Lower lobe of right lung (tissue), 2 donors: ENCODE data around the gene LTBP3. TPM values are rescaled to one million over a fixed set of nuclear protein-coding genes. Genes with fewer than 3 reads are reported as not detected.
A peak's percentile ranks its signal among the peaks of the same experiment; 100 is the strongest.

Source experiments
- ATAC-seq, 2 donors: fragments of 200-7000 bp; cut with Tn5 transposase; one replicate each; pipeline ENCODE4 v1.9.1; 2020 to 2022; ENCODE audit warnings: mild to moderate bottlenecking in 2 of 2, moderate library complexity in 2 of 2
- DNase-seq: peaks from one replicate; pipeline ENCODE4 v3.0.0-alpha.2; 2020
- H3K27ac ChIP-seq: fragments of 200-600 bp; one replicate; pipeline ENCODE4 v1.8.0; 2022
- H3K27me3 ChIP-seq: fragments of 200-600 bp; one replicate; pipeline ENCODE4 v1.8.0; 2022; ENCODE audit warnings: low read depth
- H3K36me3 ChIP-seq: fragments of 200-600 bp; one replicate; pipeline ENCODE4 v1.8.0; 2022; ENCODE audit warnings: mild to moderate bottlenecking
- H3K4me1 ChIP-seq: fragments of 200-600 bp; one replicate; pipeline ENCODE4 v1.8.0; 2022
- H3K4me3 ChIP-seq: fragments of 200-600 bp; one replicate; pipeline ENCODE4 v1.8.0; 2022; ENCODE audit warnings: mild to moderate bottlenecking
- H3K9me3 ChIP-seq: fragments of 200-600 bp; one replicate; pipeline ENCODE4 v1.8.0; 2022
- CTCF ChIP-seq: fragments of 200-600 bp; IDR thresholded peaks from one replicate; pipeline ENCODE4 v1.8.0; 2022; ENCODE audit warnings: antibody characterized with exemption, mild to moderate bottlenecking
- intact Hi-C: fragments of 100-400 bp; cut with DNase I; formaldehyde crosslinking; loops from one replicate; pipeline ENCODE4 v1.11.0; 2022
- total RNA-seq: library from RNA; stranded (reverse); fragmentation: NEBNext Ultra II Directional; extraction: Animal tissue kit (Norgen Biotek cat#: 25700); gene quantifications from one replicate; pipeline ENCODE4 v1.2.1, GENCODE V29; 2021
- donor health status: DM: no; HTN: yes; CAD: no; lungs with severe emphysema.

LTBP3 gene
- total RNA-seq, 1 donor from 2014 or later = 98.7 TPM

GRCh38 chr11:65492637-65493366 lies 65.4 kb downstream of the LTBP3 start:
- peak; percentile 16 to 41 for ATAC-seq
- H3K27ac ChIP-seq = peak overlapping the region; percentile 99
- H3K27me3 ChIP-seq = no peaks in the 10 kb centered on the region
- intact Hi-C loops = no loop called here
- DNase-seq = peak; percentile 83
- peak overlapping the region; percentile 25 for H3K4me3 ChIP-seq
- no peaks in the 10 kb centered on the region for H3K36me3 ChIP-seq
- H3K9me3 ChIP-seq = no peaks in the 10 kb centered on the region
- no peak for TF ChIP-seq CTCF
- peaks cover 91% of the 10 kb centered on the region for H3K4me1 ChIP-seq

- H3K4me1 ChIP-seq = peaks cover 95% of the 10 kb centered on the region
- H3K9me3 ChIP-seq = no peaks in the 10 kb centered on the region
- H3K4me3 ChIP-seq = peak overlapping the region; percentile 25
- TF ChIP-seq CTCF = no peak
- DNase-seq (no peak), ATAC-seq (no peak)
- H3K36me3 ChIP-seq = no peaks in the 10 kb centered on the region
- intact Hi-C loops = no loop called here
- H3K27me3 ChIP-seq = no peaks in the 10 kb centered on the region
- H3K27ac ChIP-seq = peak overlapping the region; percentile 99
These were observed 65.8 kb downstream of the LTBP3 start for GRCh38 chr11:65492387-65492636.

- H3K4me3 ChIP-seq = no peak overlapping the region
These were observed 66.4 kb downstream of the LTBP3 start for GRCh38 chr11:65491614-65492386.

GRCh38 chr11:65491163-65491465 lies 67.0 kb downstream of the LTBP3 start:
- peak overlapping the region; percentile 99 for H3K27ac ChIP-seq
- H3K36me3 ChIP-seq = no peaks in the 10 kb centered on the region
- H3K4me1 ChIP-seq = peaks cover 98% of the 10 kb centered on the region
- H3K9me3 ChIP-seq = no peaks in the 10 kb centered on the region
- TF ChIP-seq CTCF = no peak
- no peak overlapping the region for H3K4me3 ChIP-seq
- ATAC-seq = no peak
- intact Hi-C loops = no loop called here
- no peaks in the 10 kb centered on the region for H3K27me3 ChIP-seq
- DNase-seq = no peak

More at GRCh38 chr11:65491614-65492386, 66.4 kb downstream of the LTBP3 start:
- Histone ChIP-seq H3K36me3 (no peaks in the 10 kb centered on the region), H3K4me1 (peaks cover 99% of the 10 kb centered on the region), H3K27me3 (no peaks in the 10 kb centered on the region), H3K27ac (peak overlapping the region; percentile 99), H3K9me3 (no peaks in the 10 kb centered on the region)
- DNase-seq (peak; percentile 88), ATAC-seq (peak; percentile 61 to 66)
- intact Hi-C loops = no loop called here
- TF ChIP-seq CTCF = no peak

- no peak for TF ChIP-seq CTCF
- intact Hi-C loops = no loop called here
- Histone ChIP-seq H3K27me3 (no peaks in the 10 kb centered on the region), H3K36me3 (no peaks in the 10 kb centered on the region), H3K4me3 (no peak overlapping the region), H3K4me1 (peaks cover 93% of the 10 kb centered on the region), H3K27ac (peak overlapping the region; percentile 99), H3K9me3 (no peaks in the 10 kb centered on the region)
- DNase-seq = no peak
- ATAC-seq = no peak
These were observed 68.3 kb downstream of the LTBP3 start for GRCh38 chr11:65489706-65490320.
